ENCODE data around the gene NME7.

- TF ChIP-seq POLR2A (IDR thresholded peaks at IDR 0.05) (no peak), CTCF (IDR thresholded peaks at IDR 0.05 in 8 of 11, conservative IDR thresholded peaks at IDR 0.05 in 3 of 11) (no peak)
These were observed 236.9 kb downstream of the NME7 start for GRCh38 chr1:169130683-169131082.
